GM23338 (cell line): ENCODE data around the gene AK2.

Source experiments
- CREB1 ChIP-seq: fragments of 250-450 bp; sonication (Bioruptor Pico); IDR thresholded peaks from 2 replicates; pipeline ENCODE4 v1.5.0; 2020; ENCODE audit warnings: low read depth, mild to moderate bottlenecking, moderate library complexity
- CTCF ChIP-seq, 2 experiments: fragments of 200-600 bp in 1 of 2; sonication (generic) in 1 of 2; conservative IDR thresholded peaks; 2 replicates each; pipeline versions ENCODE4 v1.5.1 to v1.6.1; 2016 to 2017; ENCODE audit warnings: antibody characterized with exemption in 2 of 2, low read depth in 2 of 2, mild to moderate bottlenecking in 2 of 2, moderate library complexity in 1 of 2

GRCh38 chr1:32997381-32997891 lies 39.2 kb downstream of the AK2 start:
- TF ChIP-seq CTCF (conservative IDR thresholded peaks at IDR 0.05; ENCODE audit: low read depth in 2 of 2) (no peak), CREB1 (CRISPR knock-in tag) (no peak)
